ENCODE data around the gene NAA35. TPM values are rescaled to one million over a fixed set of nuclear protein-coding genes. Genes with fewer than 3 reads are reported as not detected.
"Not testable (repeated sequence)": the region's sequence is repeated elsewhere in the genome, so short reads cannot be mapped to it uniquely, and the experiment has no call there.

The NAA35 gene
- total RNA-seq, 1 donor from 2014 or later = 24.7 TPM

DNA sequence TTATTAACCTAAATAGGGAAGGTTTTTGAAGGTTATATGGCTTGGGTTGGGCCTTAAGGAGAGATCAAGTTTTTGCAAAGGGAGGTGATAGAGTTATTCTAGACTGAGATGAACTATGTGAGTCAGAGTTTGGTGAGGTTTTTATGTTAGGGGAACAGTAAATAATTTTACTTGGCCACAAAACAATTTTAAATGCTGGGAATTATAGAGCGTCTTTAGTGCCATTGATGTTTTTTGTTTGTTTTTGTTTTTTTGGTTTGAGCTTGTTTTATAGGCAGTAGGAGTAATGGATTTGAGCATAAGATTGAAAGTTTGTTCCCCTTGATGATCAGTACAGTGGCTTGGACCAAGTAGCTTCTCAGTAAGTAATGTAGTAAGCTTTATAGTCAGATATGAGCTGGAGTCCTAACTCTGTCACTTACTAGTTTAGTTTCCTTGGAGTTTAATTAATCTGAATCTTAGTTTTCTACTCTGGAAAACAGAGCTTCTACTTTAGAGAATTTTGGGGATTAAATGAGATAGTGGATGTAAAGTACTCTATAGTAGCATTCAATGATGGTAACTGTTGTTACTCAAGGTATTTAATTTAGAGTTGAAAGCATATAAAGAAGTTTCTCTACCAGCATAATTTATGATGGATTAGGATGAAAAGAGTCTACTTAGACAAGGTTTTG, 2.9 kb downstream of the NAA35 start:
- intact Hi-C loops (cut with micrococcal nuclease) = loop anchor here (5.0 to 10.0 kb wide), 3 partner anchors 137 to 1959 kb away; partner anchors contain the start of genes HNRNPK and RMI1

DNA sequence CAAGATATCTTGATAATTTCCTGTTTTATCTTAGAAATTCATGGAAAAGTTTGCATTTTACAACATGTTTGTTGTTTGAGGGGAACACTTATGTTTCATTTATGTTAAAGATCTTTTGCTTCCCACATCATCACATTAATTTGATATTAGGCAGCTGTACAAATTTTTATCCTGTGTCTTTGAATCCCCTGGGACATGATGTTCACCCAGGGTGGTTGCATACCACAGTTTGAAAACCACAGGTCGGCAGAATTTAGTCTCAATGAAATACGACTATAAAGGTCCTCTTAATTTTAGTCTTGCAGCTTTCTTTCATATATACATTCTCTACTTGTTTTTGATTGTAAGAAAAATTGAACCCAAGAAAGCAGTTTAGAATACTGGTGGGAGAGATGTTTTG, 3.7 kb downstream of the NAA35 start:
- intact Hi-C loops (cut with micrococcal nuclease) = loop anchor here (5.0 to 10.0 kb wide), 3 partner anchors 137 to 1960 kb away; partner anchors contain the start of genes HNRNPK and RMI1

DNA sequence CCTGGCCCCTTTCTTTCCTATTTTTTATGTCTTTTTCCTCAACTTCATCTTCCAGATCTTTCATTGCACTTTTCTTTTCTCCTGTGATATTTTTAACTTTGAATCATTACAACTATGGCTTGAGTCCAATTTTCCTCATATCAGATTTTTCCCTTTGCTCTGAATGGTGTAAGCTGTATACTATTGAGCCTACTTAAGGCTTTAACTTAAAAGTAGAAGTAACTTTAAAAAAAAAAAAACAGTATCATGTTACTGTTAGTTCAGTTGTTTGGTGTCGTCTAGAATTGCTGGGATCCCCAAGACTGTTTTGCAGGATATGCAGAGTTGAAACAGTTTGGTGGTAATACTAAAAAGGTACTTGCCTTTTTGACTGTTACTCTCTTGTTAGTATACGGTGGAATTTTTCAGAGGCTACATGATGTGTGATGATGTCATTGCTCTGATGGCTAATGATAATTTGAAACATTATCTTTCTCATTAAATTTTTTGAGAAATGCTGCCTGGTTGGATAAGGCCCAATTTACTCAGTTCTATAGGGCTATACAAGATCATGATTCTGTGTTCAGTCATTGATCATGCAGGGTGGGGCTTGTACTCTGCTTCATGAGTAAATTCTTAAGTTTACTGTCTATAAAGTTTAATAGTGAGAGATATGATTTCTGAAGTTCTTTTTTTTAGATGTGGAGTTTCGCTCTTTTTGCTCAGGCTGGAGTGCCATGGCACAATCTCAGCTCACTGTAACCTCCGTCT, 8.8 kb downstream of the NAA35 start:
- intact Hi-C loops (cut with micrococcal nuclease) = loop anchor here (10.0 kb wide), 1 partner anchor 1965 kb away; the partner anchor contains the start of genes HNRNPK and RMI1

DNA sequence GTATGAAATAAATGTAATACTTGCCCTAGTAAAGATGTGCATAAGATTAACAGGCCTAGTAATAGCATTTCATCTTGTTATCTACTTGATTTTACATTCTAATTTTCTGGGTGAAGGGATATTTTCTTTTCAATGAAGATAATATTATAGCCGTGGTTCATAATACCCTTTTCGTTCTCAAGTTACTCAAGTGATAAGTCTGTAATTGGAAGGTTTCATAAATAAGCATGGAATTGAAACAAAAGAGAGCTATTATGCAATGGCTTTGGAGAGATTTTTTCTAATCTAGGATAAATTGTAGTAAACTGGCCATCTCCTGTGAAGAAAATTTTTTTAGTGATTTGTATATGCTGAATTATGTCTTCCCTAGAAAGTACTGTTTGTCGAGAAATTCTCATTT, 19.0 kb downstream of the NAA35 start:
- intact Hi-C loops (cut with micrococcal nuclease) = no loop called here

DNA sequence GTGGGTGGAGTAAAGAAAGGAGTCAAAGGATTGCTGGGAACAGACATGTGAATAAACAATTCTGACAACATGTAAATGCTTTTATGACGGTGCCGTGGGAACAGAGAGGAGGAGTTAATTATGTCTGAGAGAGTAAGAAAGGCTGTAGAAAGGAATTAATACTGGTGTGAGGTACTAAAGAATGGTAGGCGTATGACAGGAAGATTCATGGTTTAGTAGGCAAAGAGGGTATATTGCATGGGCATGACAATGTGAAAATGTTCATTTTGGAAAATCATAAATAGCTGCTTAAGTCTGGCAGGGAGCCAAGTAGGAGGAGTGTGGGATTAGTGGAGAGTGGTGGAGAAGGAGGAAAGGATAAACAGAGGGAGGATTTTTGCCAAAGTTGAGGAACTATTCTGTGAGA, 19.7 kb downstream of the NAA35 start:
- intact Hi-C loops (cut with micrococcal nuclease) = no loop called here

DNA sequence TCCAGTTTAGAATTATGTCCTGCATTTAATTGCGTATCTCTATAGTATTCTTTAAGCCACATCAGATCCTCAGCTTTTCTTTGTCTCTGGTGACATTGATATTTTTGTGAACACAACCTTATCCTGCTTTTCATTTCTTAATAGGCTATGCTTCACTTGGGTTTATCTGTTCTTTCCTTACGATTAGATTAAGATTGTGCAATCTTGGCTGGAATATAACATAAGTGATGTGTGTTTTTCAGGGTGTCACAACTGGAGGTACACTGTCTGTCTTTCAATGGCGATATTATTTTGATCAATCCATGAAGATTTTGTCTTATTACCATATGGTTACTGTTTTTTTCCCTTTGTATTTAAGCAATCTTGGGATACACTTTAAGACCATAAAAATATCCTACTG, 23.6 kb downstream of the NAA35 start:
- intact Hi-C loops (cut with micrococcal nuclease) = no loop called here

DNA sequence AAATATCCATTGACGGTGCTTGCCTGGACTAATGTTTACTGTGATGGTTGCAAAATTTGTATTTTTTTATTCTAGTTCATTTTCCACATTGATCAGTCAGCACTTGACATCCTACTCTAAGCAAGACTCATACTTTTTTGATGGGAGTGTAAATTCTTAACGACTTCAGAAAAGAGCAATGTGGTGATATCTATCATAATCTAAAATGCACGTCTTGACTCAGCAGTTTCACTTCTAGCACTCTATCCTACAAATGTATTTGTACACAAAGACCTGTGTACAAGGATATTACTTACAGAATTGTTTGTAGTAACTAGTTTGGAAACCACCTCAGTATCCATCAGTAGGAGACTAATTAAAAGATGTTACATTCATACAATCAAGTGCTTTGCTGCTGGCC, 24.0 kb downstream of the NAA35 start:
- intact Hi-C loops (cut with micrococcal nuclease) = no loop called here

DNA sequence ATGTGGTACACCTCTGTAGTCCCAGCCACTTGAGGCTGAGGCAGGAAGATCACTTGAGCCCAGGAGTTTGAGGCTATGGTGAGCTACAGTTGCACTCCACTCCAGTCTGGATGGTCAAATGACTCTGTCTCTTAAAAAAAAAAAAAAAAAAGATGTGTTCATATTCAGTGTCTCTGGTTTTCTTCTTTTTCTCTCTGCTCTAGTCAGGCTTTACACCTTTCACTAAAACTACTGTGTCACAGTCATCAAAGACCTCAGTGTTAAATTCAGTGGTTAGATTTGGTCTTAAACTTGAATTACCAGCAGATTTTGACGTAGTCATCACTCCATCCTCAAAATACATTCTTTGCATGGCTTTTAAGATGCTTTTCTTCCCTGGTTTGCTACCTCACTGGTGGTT, 28.8 kb downstream of the NAA35 start:
- intact Hi-C loops (cut with micrococcal nuclease) = no loop called here

DNA sequence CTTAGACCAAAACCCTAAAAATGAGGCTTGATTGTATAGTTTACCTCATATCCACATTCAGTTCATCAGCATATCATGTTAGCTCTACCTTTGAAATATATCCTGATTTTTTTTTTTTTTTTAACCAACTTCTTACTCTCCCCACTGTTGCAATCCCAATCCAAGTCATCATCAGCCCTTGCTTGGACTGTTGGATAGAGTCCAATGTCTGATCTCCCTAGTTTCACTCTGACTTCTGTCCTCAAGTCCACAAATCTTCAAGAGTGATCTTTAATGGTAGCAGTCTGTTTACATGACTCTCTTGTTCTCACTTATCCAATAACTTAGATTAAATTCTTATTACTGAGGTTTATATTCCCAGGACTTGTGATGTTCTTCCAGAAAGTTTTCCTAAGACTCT, 30.8 kb downstream of the NAA35 start:
- intact Hi-C loops (cut with micrococcal nuclease) = no loop called here

DNA sequence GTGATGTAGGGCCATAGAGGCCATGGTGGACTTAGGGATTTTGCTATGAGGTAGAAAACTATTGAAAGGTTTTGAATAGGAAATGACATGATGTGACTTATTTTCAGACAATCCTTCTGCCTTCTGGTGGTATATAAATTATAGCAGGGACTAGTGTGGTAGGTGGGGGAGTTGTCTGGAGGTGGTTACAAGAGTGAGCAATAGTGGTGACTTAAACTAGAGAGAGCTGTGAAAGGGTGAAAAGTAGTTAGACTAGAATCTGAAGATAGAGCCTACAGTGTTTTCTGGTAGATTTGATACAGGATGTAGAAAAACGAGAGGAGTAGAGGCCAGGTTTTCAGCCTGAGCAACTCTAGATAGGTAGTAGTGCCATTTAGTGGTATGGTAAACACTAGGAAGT, 32.3 kb downstream of the NAA35 start:
- intact Hi-C loops (cut with micrococcal nuclease) = no loop called here

DNA sequence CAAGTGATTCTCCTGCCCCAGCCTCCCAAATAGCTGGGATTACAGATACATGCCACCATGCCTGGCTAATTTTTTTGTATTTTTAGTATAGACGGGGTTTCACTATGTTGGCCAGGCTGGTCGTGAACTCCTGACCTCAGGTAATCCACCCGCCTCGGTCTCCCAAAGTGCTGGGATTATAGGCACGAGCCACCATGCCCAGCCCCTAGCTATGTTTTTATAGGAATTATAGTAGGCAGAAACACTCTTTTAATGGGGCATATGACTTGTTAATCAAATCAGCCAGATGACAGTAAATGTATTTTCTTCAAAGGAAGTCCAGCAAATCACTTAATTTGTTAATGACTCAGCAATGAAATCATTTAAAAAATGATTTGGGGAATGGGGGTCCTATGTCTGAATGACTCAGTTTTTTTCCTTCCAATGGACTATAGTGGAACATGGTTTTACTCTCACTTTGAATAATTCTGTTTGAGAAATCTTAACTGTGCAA, 33.2 kb downstream of the NAA35 start:
- intact Hi-C loops (cut with micrococcal nuclease) = not testable (repeated sequence)

DNA sequence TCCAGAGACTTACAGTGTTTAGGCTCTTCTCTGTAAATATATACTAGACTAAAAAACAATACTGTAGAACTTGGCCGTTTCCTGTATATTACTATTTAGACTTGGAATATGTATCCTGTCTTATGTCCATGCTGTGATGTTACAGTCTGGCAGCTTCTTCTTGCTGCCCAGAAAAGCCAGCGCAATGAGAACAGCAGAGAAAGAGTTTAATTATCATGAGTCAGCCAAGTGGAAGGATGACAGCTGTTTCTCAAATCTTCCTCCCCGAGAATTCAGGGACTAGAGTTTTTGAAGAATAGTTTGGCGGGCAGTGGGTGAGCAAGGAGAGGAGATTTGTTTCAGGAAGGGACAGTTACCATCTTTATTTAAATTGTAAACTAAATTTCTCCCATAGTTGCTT, 37.5 kb downstream of the NAA35 start:
- intact Hi-C loops (cut with micrococcal nuclease) = no loop called here

DNA sequence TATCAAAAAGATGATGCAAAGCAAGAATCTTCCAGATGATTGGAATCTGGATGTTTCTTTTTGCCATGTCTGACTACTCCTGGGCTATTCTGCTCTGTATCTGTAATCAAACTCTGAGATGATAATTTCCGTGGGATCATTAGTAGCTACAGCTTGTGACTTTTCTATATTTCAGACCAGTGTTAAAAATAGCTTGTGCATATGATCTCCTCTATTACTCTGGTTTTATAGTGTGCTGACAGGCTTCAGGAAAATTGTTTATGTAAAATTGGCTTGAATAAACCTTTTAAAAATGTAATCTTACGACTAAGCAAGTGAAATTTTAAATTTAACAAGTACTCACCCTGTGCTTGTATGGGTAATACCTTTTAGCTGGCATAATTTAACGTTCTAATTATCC, 40.4 kb downstream of the NAA35 start:
- intact Hi-C loops (cut with micrococcal nuclease) = no loop called here

DNA sequence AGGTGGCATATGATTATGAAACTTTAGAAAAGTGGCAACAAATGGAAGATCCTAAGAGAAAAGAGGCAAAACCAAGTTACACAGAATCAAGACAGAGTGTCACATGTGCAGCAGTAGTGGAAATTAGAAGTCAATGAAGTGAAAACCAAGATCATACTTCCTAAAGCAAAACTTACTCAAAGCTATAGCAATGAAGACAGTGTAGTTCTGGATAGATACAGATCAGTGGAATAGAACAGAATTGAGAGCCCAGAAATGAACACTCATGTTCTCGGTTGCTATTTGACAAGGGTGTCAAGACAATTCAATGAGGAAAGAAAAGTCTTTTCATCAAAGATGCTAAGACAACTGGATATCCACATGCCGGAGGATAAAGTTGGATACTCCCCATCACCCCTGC, 43.5 kb downstream of the NAA35 start:
- intact Hi-C loops (cut with micrococcal nuclease) = no loop called here

DNA sequence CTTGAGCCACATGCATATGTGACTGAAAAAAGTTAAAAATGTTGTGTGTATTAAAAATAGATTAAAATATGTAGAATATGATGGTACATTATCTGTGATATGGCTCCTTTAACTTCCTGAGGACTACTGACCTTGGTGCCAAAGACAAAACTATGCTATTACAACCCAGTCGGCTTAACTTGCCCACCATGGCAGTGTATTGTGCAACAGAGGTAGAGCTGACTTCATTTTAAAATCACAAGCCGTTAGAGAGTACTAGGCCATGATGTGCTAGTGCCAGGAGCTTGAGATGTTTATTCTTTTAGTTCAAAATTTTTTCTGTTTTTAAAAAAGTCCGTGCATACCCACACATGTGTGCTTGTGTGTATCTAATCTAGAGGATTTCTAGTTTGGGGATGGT, 46.3 kb downstream of the NAA35 start:
- intact Hi-C loops (cut with micrococcal nuclease) = no loop called here

DNA sequence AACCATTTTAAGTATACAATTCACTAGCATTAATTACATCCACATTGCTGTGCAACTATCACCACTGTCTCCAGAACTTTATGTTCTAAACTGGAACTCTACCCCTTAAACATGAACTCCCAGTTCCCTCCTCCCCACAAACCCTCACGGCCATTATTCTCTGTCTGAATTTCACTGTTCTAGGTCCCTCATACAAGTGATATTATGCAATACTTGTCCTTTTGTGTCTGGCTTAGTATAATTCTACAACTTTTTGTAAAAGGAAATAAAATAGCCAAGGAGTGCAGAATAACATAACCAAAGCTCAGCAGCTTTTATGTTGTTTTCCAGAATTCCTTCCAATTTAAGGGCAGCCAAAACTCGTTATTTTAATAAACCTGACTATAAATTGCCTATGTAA, 53.2 kb downstream of the NAA35 start:
- intact Hi-C loops (cut with micrococcal nuclease) = no loop called here

DNA sequence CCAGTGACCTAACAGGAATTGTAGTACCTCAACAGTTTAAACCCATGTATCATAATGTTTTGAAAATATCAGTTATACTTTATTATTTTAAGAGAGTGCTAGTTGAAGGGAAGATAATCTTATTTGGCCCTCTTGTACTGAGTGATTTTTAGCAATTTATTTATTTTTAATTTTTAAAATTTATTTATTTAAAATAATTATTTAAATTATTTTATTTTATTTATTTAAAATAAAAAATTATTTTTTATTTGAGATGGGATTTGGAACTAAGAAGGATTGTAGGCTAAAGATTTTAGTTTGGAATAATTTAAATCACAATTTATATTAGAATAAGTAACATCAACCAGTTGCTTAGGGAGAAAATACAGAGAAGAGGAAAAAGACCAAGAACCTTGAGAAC, 54.2 kb downstream of the NAA35 start:
- intact Hi-C loops (cut with micrococcal nuclease) = no loop called here

DNA sequence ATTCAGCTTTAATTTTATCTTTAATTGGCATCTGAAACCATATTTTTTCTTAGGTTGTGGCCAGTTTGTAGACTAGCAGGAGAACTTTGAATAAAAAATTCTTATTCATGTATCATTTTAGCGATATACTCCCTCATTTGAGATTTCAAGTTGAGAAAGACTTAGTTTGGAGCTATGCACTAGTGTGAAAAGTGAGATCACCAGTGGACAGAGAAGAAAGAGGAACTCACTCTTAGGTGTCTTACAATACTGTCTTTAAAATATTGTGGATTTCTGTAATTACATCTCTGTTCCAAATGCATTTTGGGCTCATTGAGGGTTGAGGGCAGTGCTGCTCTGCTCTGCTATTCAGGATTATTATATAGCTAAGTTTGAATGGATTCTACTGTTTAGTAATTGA, 54.7 kb downstream of the NAA35 start:
- intact Hi-C loops (cut with micrococcal nuclease) = no loop called here

DNA sequence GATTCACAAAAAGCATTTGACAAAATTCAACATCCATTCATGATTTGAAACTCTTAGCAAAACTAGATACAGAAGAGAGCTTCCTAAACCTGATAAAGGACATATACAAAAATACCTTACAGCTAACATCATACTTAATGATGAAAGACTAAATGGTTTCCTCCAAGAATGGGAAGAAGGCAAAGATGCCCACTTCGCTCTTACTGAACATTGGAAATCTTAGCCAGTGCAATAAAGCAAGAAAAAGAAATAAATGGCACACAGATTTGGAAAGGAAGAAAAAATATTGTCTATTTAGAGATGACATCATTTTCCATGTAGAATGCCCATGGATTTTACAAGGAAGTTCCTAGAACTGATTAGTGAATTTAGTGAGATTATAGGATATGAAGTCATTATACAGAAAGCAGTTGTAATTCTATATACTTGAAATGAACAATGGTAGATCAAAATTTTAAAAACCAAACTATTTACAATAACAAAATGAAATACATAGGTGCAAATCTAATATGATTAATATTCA, 64.4 kb downstream of the NAA35 start:
- intact Hi-C loops (cut with micrococcal nuclease) = no loop called here

DNA sequence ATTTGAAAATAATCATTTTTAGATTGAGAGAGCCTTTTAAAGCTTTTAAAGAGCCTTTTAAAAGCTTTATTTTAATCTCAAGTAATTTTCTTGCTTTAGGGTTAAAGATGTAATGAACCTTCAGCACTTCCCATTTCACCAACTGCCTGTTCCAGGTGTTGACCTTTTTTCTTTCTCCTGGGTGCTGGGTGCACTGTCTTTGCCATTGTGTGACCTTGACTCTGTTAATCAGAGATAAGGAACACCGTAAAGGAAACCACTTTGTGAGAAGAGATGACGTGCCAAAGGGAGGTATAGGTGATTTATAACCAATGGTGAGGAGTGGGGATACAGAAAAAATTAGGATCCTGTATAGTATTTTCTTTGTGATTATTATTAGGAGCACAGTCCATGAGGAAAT, 68.2 kb downstream of the NAA35 start:
- intact Hi-C loops (cut with micrococcal nuclease) = no loop called here

DNA sequence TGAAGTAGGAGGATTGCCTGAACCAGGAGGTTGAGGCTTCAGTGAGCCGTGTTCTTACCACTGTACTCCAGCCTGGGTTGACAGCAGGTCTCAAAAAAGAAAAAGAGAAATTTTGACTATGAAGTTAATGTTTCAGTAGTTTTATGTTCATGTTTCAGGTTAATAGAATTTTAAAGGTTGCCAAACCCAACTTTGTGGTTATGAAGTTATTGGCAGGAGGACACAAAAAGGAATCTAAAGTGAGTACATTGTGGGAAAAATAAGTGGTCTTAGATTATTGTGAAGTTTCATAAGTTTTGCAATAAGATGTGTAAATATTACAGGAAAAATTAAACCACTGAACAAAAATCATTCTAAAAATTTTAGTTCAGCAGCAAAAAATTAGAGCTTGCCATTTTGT, 79.8 kb downstream of the NAA35 start:
- intact Hi-C loops (cut with micrococcal nuclease) = loop anchor here (10.0 kb wide), 1 partner anchor 84 kb away; no protein-coding TSS in a partner anchor

DNA sequence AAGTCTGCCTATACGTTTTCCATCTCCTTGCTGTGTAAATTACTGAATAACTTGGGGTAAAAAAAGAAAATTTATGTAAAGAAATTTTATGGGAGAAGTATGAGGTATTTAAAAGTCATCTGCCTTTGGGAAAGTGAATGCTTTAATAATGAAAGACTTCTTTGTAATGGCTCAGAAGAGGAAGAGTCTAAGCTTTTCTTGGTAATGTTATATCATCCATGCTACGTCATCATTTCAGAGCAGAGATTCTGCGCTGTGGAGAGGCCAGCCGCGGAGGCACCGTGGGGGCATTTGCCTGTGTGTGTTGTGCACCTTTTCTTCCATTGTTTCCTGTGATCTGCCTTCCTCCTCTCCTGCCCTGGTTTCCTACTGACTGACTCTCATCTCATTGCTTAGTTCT, 80.2 kb downstream of the NAA35 start:
- intact Hi-C loops (cut with micrococcal nuclease) = loop anchor here (10.0 kb wide), 1 partner anchor 84 kb away; no protein-coding TSS in a partner anchor

Measured in T-helper 2 cell treated with Interferon-gamma antibody and Interleukin-4, amounts not matched to agents 100 ng/mL and 5 ng/mL, for 36 hours (primary cell).